SU-DHL-6 (cell line): ENCODE data around the gene JRKL.

ENCODE experiments used
- H2AFZ ChIP-seq: fragments of 200-600 bp; sonication (generic); 2 replicates; pipeline ENCODE4 v1.6.1; 2014; ENCODE audit warnings: low read depth, mild to moderate bottlenecking, moderate library complexity, mixed read lengths, antibody characterized with exemption, low read length; ENCODE audit not compliant: severe bottlenecking
- H3F3A ChIP-seq: fragments of 200-600 bp; shearing (Covaris generic); 2 replicates; pipeline ENCODE4 v1.6.0; 2016; ENCODE audit warnings: antibody characterized with exemption, mild to moderate bottlenecking; ENCODE audit not compliant: insufficient read depth
- H3K27ac ChIP-seq: fragments of 200-600 bp; sonication (generic); 2 replicates; pipeline ENCODE4 v1.5.1; 2016; ENCODE audit warnings: low read depth, mild to moderate bottlenecking, low read length, moderate library complexity, mixed read lengths
- H3K27me3 ChIP-seq: fragments of 200-600 bp; sonication (generic), shearing (Covaris generic); 2 replicates; pipeline ENCODE4 v1.6.0; 2014; ENCODE audit warnings: mild to moderate bottlenecking, low read length
- H3K36me3 ChIP-seq: fragments of 200-600 bp; sonication (generic); 2 replicates; pipeline ENCODE4 v1.6.1; 2014; ENCODE audit warnings: mild to moderate bottlenecking, low read length, mixed read lengths
- H3K4me2 ChIP-seq: fragments of 300-600, 200-600 bp; shearing (Covaris generic), sonication (generic); 2 replicates; pipeline ENCODE4 v1.6.0; 2014; ENCODE audit warnings: low read length, low read depth, mild to moderate bottlenecking; ENCODE audit not compliant: poor library complexity, severe bottlenecking
- H3K4me3 ChIP-seq: fragments of 200-600 bp; sonication (generic); 2 replicates; pipeline ENCODE4 v1.5.1; 2014; ENCODE audit warnings: antibody characterized with exemption, low read length, mild to moderate bottlenecking, mixed read lengths; ENCODE audit not compliant: insufficient read depth, poor library complexity, severe bottlenecking
- H3K79me2 ChIP-seq: fragments of 200-600 bp; sonication (generic); 2 replicates; pipeline ENCODE4 v1.6.1; 2014; ENCODE audit warnings: mild to moderate bottlenecking, low read length, moderate library complexity; ENCODE audit not compliant: insufficient read depth
- H3K9ac ChIP-seq: fragments of 200-600 bp; sonication (generic); 2 replicates; pipeline ENCODE4 v1.7.0; 2014; ENCODE audit warnings: mild to moderate bottlenecking, low read length
- H3K9me2 ChIP-seq: fragments of 200-600 bp; sonication (generic); replicated peaks from 2 replicates; pipeline ENCODE4 v1.6.1; 2014; ENCODE audit warnings: low read length; ENCODE audit not compliant: insufficient read depth
- H3K9me3 ChIP-seq: fragments of 200-600 bp; sonication (generic); 2 replicates; pipeline ENCODE4 v1.6.1; 2014; ENCODE audit warnings: low read length, mixed read lengths; ENCODE audit not compliant: insufficient read depth
- H4K20me1 ChIP-seq: fragments of 200-600 bp; sonication (generic); 2 replicates; pipeline ENCODE4 v1.6.1; 2014; ENCODE audit warnings: low read depth, mild to moderate bottlenecking, antibody characterized with exemption, low read length, moderate library complexity, mixed read lengths
- EZH2phosphoT487 ChIP-seq: fragments of 200-600 bp; sonication (generic), shearing (Covaris generic); conservative IDR thresholded peaks from 2 replicates; pipeline ENCODE4 v1.6.1; 2018; ENCODE audit warnings: mild to moderate bottlenecking, antibody characterized with exemption, low read length, moderate library complexity, mixed read lengths
- TF ChIP-seq, protein P1 (sequence below): fragments of 200-600 bp; sonication (generic); IDR thresholded peaks from one replicate; pipeline ENCODE4 v1.5.1; 2017; ENCODE audit warnings: antibody characterized with exemption, mild to moderate bottlenecking, low read length, moderate library complexity; ENCODE audit not compliant: insufficient read depth, poor library complexity, severe bottlenecking

JRKL gene

DNA sequence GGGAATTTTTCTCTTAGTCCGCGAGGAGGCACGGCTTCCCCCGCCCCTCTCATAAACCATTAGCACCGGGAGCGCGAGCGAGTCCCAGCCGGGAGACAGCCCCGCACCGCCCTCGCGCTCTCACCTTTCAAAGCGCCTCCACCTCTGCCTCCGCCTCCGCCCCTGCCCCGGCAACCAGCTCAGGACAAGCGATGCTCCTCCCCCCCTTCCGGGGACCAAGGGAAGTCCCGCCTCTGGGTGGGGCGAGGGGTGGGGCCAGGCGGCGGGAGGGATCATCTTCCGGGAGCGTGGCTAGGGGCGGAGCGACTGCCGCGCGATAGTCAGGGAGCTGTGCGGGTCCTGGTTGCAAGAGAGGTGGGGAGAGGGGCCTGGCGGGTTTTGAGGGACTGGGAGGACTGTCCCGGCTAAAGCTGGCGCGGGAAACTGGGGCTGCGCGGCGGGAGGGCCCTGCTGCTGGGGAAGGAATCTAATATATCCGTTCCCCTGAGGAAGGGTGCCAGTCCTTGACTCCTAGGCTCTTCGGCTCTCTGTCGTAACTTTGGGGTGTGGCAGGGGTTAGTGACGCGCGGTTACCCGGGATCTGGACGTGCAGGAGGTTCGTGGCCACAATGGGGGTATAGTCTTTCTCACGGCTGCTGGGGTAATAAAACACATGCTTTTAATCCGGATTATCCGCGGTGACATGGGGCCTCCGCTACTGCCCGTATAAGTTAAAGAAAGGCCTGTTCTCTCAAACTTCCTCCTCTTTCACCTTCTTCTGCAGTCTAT lies at the start of gene JRKL, which contains the start of gene CCDC82:
Gene JRKL, plus strand, starts transcription at position 294 of the 768 bp plus-strand sequence. CDS start 637 bp downstream, outside the sequence.
Gene CCDC82, minus strand, starts transcription at position 193 of the 768 bp plus-strand sequence. CDS start 5,165 bp downstream, outside the sequence.
- Histone ChIP-seq H3F3A (peaks cover 11% of the 10 kb centered on the region), H3K9me3 (no peaks in the 10 kb centered on the region), H3K27ac (peak within 1 kb of the TSS; percentile 38), H3K9ac (peak within 1 kb of the TSS; percentile 63), H3K36me3 (no peaks in the 10 kb centered on the region; the same call in 1 of the 2 replicates), H2AFZ (peak within 1 kb of the TSS; percentile 70), H3K4me3 (peak within 1 kb of the TSS; percentile 78), H4K20me1 (no peaks in the 10 kb centered on the region), H3K79me2 (peaks cover 42% of the 10 kb centered on the region), H3K9me2 (no peaks in the 10 kb centered on the region), H3K4me2 (peak within 1 kb of the TSS; percentile 86), H3K27me3 (no peaks in the 10 kb centered on the region)
- TF ChIP-seq EZH2phosphoT487, result no peak
- TF ChIP-seq, protein P1, sequence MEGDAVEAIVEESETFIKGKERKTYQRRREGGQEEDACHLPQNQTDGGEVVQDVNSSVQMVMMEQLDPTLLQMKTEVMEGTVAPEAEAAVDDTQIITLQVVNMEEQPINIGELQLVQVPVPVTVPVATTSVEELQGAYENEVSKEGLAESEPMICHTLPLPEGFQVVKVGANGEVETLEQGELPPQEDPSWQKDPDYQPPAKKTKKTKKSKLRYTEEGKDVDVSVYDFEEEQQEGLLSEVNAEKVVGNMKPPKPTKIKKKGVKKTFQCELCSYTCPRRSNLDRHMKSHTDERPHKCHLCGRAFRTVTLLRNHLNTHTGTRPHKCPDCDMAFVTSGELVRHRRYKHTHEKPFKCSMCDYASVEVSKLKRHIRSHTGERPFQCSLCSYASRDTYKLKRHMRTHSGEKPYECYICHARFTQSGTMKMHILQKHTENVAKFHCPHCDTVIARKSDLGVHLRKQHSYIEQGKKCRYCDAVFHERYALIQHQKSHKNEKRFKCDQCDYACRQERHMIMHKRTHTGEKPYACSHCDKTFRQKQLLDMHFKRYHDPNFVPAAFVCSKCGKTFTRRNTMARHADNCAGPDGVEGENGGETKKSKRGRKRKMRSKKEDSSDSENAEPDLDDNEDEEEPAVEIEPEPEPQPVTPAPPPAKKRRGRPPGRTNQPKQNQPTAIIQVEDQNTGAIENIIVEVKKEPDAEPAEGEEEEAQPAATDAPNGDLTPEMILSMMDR, result no peak

DNA sequence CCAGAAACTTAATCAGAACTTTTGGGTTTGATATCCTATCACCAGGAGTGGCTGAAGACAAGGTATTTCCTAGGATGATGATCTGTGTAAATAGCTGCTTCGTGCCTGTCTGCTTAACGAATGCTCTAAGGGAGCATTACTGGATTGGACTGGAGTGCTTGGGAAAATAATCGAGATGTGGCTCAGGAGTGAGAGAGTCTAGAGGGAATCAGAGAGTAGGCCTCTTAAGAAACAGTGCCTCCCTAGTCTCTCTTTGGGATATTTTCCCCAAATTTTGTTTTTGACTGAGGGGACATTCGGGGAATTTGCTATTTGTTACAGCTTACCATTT lies 49.3 kb upstream of the JRKL start:
- H3K79me2 ChIP-seq, result no peaks in the 10 kb centered on the region
- no peaks in the 10 kb centered on the region for H3K9me2 ChIP-seq
- no peaks in the 10 kb centered on the region for H3K27me3 ChIP-seq
- no peaks in the 10 kb centered on the region for H3K36me3 ChIP-seq
- no peaks in the 10 kb centered on the region for H4K20me1 ChIP-seq
- H2AFZ ChIP-seq, result no peak overlapping the region
- no peak overlapping the region for H3K27ac ChIP-seq
- no peak overlapping the region for H3K4me3 ChIP-seq
- no peak for TF ChIP-seq EZH2phosphoT487
- TF ChIP-seq, protein P1, result no peak
- no peak overlapping the region for H3K9ac ChIP-seq
- no peak overlapping the region for H3K4me2 ChIP-seq
- no peaks in the 10 kb centered on the region for H3F3A ChIP-seq
- H3K9me3 ChIP-seq, result no peaks in the 10 kb centered on the region

DNA sequence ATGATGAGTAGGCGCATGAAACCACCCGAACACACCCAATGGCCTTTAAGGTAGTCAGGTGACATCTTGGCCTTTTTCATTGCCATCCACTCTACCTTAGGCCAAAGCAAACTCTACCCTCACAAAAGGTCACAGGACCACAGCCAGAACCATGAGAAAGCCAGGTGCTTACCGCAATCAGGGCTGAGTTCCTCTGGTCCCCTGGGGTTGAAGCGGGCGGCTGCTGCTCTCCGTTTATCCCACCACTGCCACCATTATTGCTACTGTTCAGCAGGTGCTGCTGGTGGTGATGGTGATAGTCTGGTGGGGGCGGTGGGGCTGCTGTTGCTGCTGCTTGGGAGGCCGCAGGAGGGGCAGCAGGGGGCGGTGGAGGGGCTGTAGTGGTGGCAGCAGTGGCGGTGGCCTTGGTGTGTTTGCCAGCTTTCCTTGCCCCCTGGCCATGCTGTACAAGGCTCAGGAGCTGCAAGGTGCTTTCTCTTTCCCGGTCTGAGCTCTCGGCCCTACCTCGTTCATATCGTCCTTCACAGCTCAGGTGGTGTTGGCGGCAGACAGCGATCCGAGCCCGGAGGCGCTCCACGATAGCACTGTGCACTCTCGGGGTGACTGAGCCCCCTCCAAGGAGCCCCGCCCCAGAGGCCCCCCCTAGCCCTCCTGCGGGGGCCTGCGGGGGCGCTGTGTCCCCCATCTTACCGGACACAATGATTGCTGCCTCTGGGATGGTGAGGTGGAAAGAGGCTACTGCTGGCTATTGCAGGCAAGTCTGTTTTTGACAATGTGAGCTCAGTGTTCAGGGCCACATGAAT lies 48.4 kb upstream of the JRKL start:
- Histone ChIP-seq H3K27me3 (no peaks in the 10 kb centered on the region), H3K36me3 (no peaks in the 10 kb centered on the region), H3K9ac (peak overlapping the region; percentile 58; the same call in 1 of the 2 replicates), H3F3A (no peaks in the 10 kb centered on the region), H3K27ac (no peak overlapping the region), H3K9me3 (no peaks in the 10 kb centered on the region), H3K9me2 (no peaks in the 10 kb centered on the region), H3K79me2 (no peaks in the 10 kb centered on the region), H3K4me3 (peak overlapping the region; percentile 1), H3K4me2 (peak overlapping the region; percentile 91), H4K20me1 (no peaks in the 10 kb centered on the region), H2AFZ (peak overlapping the region; percentile 23)
- TF ChIP-seq, protein P1, result no peak
- no peak for TF ChIP-seq EZH2phosphoT487
